Hepatocyte (in vitro differentiated cells): ENCODE results near the gene ARHGAP28.

Experiments used
- CTCF ChIP-seq: fragments of 200-600 bp; sonication (generic); IDR thresholded peaks from 2 replicates; pipeline ENCODE4 v1.5.1; 2016; ENCODE audit warnings: antibody characterized with exemption, mild to moderate bottlenecking; ENCODE audit not compliant: poor library complexity
- EZH2 ChIP-seq: fragments of 200-600 bp; sonication (generic); IDR thresholded peaks from 2 replicates; pipeline ENCODE4 v1.6.1; 2016; ENCODE audit warnings: antibody characterized with exemption, mild to moderate bottlenecking, borderline replicate concordance
- EZH2phosphoT487 ChIP-seq: fragments of 200-600 bp; sonication (generic); IDR thresholded peaks from one replicate; pipeline ENCODE4 v1.6.1; 2018; ENCODE audit warnings: antibody characterized with exemption, mild to moderate bottlenecking, low read depth, moderate library complexity; ENCODE audit not compliant: unreplicated experiment, severe bottlenecking

- TF ChIP-seq EZH2phosphoT487 (no peak), CTCF (no peak), EZH2 (no peak)
These were observed 200.0 kb downstream of the ARHGAP28 start for GRCh38 chr18:6929370-6930102.
